K562 (cell line): ENCODE data around the gene WIPF2. TPM values are rescaled to one million over a fixed set of nuclear protein-coding genes. Genes with fewer than 3 reads are reported as not detected.

ENCODE experiments used
- CBX8 ChIP-seq: fragments of 200-600 bp; sonication (generic); IDR thresholded peaks from 2 replicates; pipeline ENCODE4 v1.6.1; 2012; ENCODE audit warnings: borderline replicate concordance, mixed run types, low read depth, mild to moderate bottlenecking, moderate library complexity, mixed read lengths, low read length, control low read depth, inconsistent platforms; ENCODE audit not compliant: poor library complexity, severe bottlenecking; ENCODE audit errors: extremely low read depth
- CEBPZ ChIP-seq: fragments of 150-350 bp; IDR thresholded peaks from 2 replicates; pipeline ENCODE4 v1.6.1; 2014; ENCODE audit warnings: low read depth, mild to moderate bottlenecking, low read length, borderline replicate concordance
- GATAD2A ChIP-seq: fragments of 450-650 bp; IDR thresholded peaks from 2 replicates; pipeline ENCODE4 v1.6.1; 2017
- GATAD2B ChIP-seq: fragments of 450-650 bp; IDR thresholded peaks from 2 replicates; pipeline ENCODE4 v1.6.1; 2017; ENCODE audit warnings: mild to moderate bottlenecking, borderline replicate concordance
- HIVEP1 ChIP-seq: fragments of 250-450 bp; sonication (Bioruptor Pico); IDR thresholded peaks from 2 replicates; pipeline ENCODE4 v1.4.0; 2020; ENCODE audit warnings: mild to moderate bottlenecking
- IFI16 ChIP-seq: fragments of 250-450 bp; sonication (Bioruptor Pico); IDR thresholded peaks from 2 replicates; pipeline ENCODE4 v2.1.2; 2022; ENCODE audit warnings: mild to moderate bottlenecking, inconsistent platforms
- MAZ ChIP-seq, 2 experiments: fragments of 450-650 bp in 1 of 2; sonication (generic) in 1 of 2; formaldehyde crosslinking; IDR thresholded peaks in 1 of 2; conservative IDR thresholded peaks in 1 of 2; 2 replicates each; pipeline versions ENCODE4 v1.4.0 to v1.5.0; 2020; ENCODE audit warnings: mild to moderate bottlenecking in 1 of 2, missing genetic modification reagents in 1 of 2
- PPARD ChIP-seq: fragments of 250-450 bp; sonication (Bioruptor Pico); IDR thresholded peaks from 2 replicates; pipeline ENCODE4 v1.8.0; 2022; ENCODE audit warnings: inconsistent platforms, mild to moderate bottlenecking, moderate library complexity
- TRIM24 ChIP-seq, 2 experiments: fragments of 450-650 bp; IDR thresholded peaks; 2 replicates each; pipeline ENCODE4 v1.6.1; 2016
- ZBTB1 ChIP-seq: sonication (generic); formaldehyde crosslinking; IDR thresholded peaks from 2 replicates; pipeline ENCODE4 v1.8.1; 2023; ENCODE audit warnings: missing genetic modification reagents, low read depth, mild to moderate bottlenecking, borderline replicate concordance
- ZNF778 ChIP-seq: fragments of 450-650 bp; formaldehyde crosslinking; IDR thresholded peaks from 2 replicates; pipeline ENCODE4 v1.4.0; 2020; ENCODE audit warnings: mild to moderate bottlenecking, moderate library complexity
- polyA plus RNA-seq, 8 experiments: library from polyadenylated mRNA; depleted of rRNA in 4 of 8; stranded (reverse) in 5 of 8; unstranded in 3 of 8; fragments of >200 nt; fragmentation: Nextera tagmentation in 2 of 8; fragmentation: Illumina TruSeq in 1 of 8; extraction: Ambion mirVana in 2 of 8; extraction: Trizol in 1 of 8; gene quantifications; 2 replicates each; pipeline versions ENCODE4 v1.2.1 to v1.2.3, GENCODE V29; 2011 to 2014; ENCODE audit warnings: inconsistent platforms in 1 of 8, missing spikeins in 1 of 8
- total RNA-seq, 7 experiments: library from RNA; depleted of rRNA in 6 of 7; stranded (reverse); fragments of >200 nt in 6 of 7; fragmentation: Illumina TruSeq in 2 of 7; extraction: Trizol in 2 of 7; gene quantifications; 2 replicates each; pipeline versions ENCODE4 v1.2.1 to v1.2.3, GENCODE V29; 2011 to 2021; ENCODE audit warnings: low replicate concordance in 1 of 7

WIPF2 gene
- total and polyA plus RNA-seq, 9 of the 15 experiments (the other 6 are each of a cell fraction or from before 2014, with no cell fraction given), result 3.6 to 15.0 (median 5.3) TPM

GRCh38 chr17:40307001-40307730 is 88.1 kb downstream of the WIPF2 start (continued):
- TF ChIP-seq CEBPZ, result no peak
- no peak for TF ChIP-seq ZNF778 (CRISPR knock-in tag)
- no peak for TF ChIP-seq TRIM24 (IDR thresholded peaks at IDR 0.05)
- TF ChIP-seq GATAD2A, result 0 out of 2 replicates have a peak, but pooled peaks have one; percentile 22
- no peak for TF ChIP-seq CBX8
- TF ChIP-seq HIVEP1 (CRISPR knock-in tag), result 0 out of 2 replicates have a peak, but pooled peaks have one; percentile 53
- no peak for TF ChIP-seq PPARD (CRISPR knock-in tag)
- peak; percentile 8 to 30; a peak in 1 of 4 replicates for TF ChIP-seq MAZ (CRISPR knock-in tag; conservative IDR thresholded peaks at IDR 0.05 in 1 of 2, IDR thresholded peaks at IDR 0.05 in 1 of 2)
- no peak for TF ChIP-seq IFI16 (CRISPR knock-in tag)
- no peak for TF ChIP-seq GATAD2B
- TF ChIP-seq ZBTB1 (CRISPR knock-in tag), result no peak
- TF ChIP-seq, all 486 proteins: peak for 29
